Measurements from ENCODE around the gene TBX4. TPM values are rescaled to one million over a fixed set of nuclear protein-coding genes. Genes with fewer than 3 reads are reported as not detected.
"Not testable (repeated sequence)": the region's sequence is repeated elsewhere in the genome, so short reads cannot be mapped to it uniquely, and the experiment has no call there.

Gene TBX4
- total RNA-seq, 1 experiment from 2014 or later, result 0.05 TPM

- no peaks in the 10 kb centered on the region for H3K9me3 ChIP-seq (replicated peaks)
- no peak overlapping the region for H3K4me3 ChIP-seq
- H3K4me1 ChIP-seq (replicated peaks), result no peaks in the 10 kb centered on the region
- no peaks in the 10 kb centered on the region for H3K36me3 ChIP-seq
- no peak overlapping the region for H3K27ac ChIP-seq
- no peak for DNase-seq (ENCODE audit: low read depth in 1 of 2, low spot score in 2 of 2)
- H3K27me3 ChIP-seq (replicated peaks), result no peaks in the 10 kb centered on the region
These were observed 62.3 kb downstream of the TBX4 start for GRCh38 chr17:61514491-61514890.

- Histone ChIP-seq H3K4me1 (replicated peaks) (no peaks in the 10 kb centered on the region), H3K27me3 (replicated peaks) (peaks cover 8% of the 10 kb centered on the region; the same call in 1 of the 2 replicates), H3K9me3 (replicated peaks) (no peaks in the 10 kb centered on the region), H3K36me3 (no peaks in the 10 kb centered on the region), H3K4me3 (no peak overlapping the region), H3K27ac (no peak overlapping the region)
- no peak for DNase-seq (ENCODE audit: low read depth in 1 of 2, low spot score in 2 of 2)
These were observed 65.0 kb downstream of the TBX4 start for GRCh38 chr17:61517265-61517664.

- Histone ChIP-seq H3K36me3 (no peaks in the 10 kb centered on the region), H3K4me1 (replicated peaks) (no peaks in the 10 kb centered on the region), H3K9me3 (replicated peaks) (no peaks in the 10 kb centered on the region), H3K27me3 (replicated peaks) (peaks cover 8% of the 10 kb centered on the region; the same call in 1 of the 2 replicates), H3K4me3 (no peak overlapping the region), H3K27ac (no peak overlapping the region)
- DNase-seq (ENCODE audit: low read depth in 1 of 2, low spot score in 2 of 2), result no peak
These were observed 65.8 kb downstream of the TBX4 start for GRCh38 chr17:61517843-61518606.

- H3K9me3 ChIP-seq (replicated peaks), result no peaks in the 10 kb centered on the region
- peaks cover 8% of the 10 kb centered on the region; the same call in 1 of the 2 replicates for H3K27me3 ChIP-seq (replicated peaks)
- DNase-seq (ENCODE audit: low read depth in 1 of 2, low spot score in 2 of 2), result no peak
- H3K27ac ChIP-seq, result no peak overlapping the region
- no peak overlapping the region for H3K4me3 ChIP-seq
- no peaks in the 10 kb centered on the region for H3K36me3 ChIP-seq
- no peaks in the 10 kb centered on the region for H3K4me1 ChIP-seq (replicated peaks)
These were observed 66.9 kb downstream of the TBX4 start for GRCh38 chr17:61519139-61519538.

GRCh38 chr17:61519754-61520440 lies 67.7 kb downstream of the TBX4 start:
- H3K27ac ChIP-seq, result no peak overlapping the region
- DNase-seq (ENCODE audit: low read depth in 1 of 2, low spot score in 2 of 2), result no peak
- peaks cover 12% of the 10 kb centered on the region for H3K27me3 ChIP-seq (replicated peaks)

GRCh38 chr17:61520897-61521296 lies 68.7 kb downstream of the TBX4 start:
- H3K9me3 ChIP-seq (replicated peaks), result no peaks in the 10 kb centered on the region
- no peak overlapping the region for H3K27ac ChIP-seq
- peaks cover 15% of the 10 kb centered on the region for H3K27me3 ChIP-seq (replicated peaks)
- H3K36me3 ChIP-seq, result no peaks in the 10 kb centered on the region
- no peak overlapping the region for H3K4me3 ChIP-seq
- no peak for DNase-seq (ENCODE audit: low read depth in 1 of 2, low spot score in 2 of 2)
- no peaks in the 10 kb centered on the region for H3K4me1 ChIP-seq (replicated peaks)

More at GRCh38 chr17:61519754-61520440, 67.7 kb downstream of the TBX4 start:
- Histone ChIP-seq H3K4me1 (replicated peaks) (no peaks in the 10 kb centered on the region), H3K36me3 (no peaks in the 10 kb centered on the region), H3K9me3 (replicated peaks) (no peaks in the 10 kb centered on the region), H3K4me3 (no peak overlapping the region)

- H3K9me3 ChIP-seq (replicated peaks), result no peaks in the 10 kb centered on the region
- no peak for DNase-seq (ENCODE audit: low read depth in 1 of 2, low spot score in 2 of 2)
- H3K27me3 ChIP-seq (replicated peaks), result peaks cover 26% of the 10 kb centered on the region
- H3K4me1 ChIP-seq (replicated peaks), result no peaks in the 10 kb centered on the region
- H3K27ac ChIP-seq, result no peak overlapping the region
- H3K36me3 ChIP-seq, result no peaks in the 10 kb centered on the region
- no peak overlapping the region for H3K4me3 ChIP-seq
These were observed 69.9 kb downstream of the TBX4 start for GRCh38 chr17:61522088-61522487.

- Histone ChIP-seq H3K36me3 (no peaks in the 10 kb centered on the region), H3K9me3 (replicated peaks) (no peaks in the 10 kb centered on the region), H3K27ac (no peak overlapping the region), H3K27me3 (replicated peaks) (peaks cover 26% of the 10 kb centered on the region), H3K4me3 (no peak overlapping the region), H3K4me1 (replicated peaks) (no peaks in the 10 kb centered on the region)
- DNase-seq (ENCODE audit: low read depth in 1 of 2, low spot score in 2 of 2), result no peak
These were observed 72.1 kb downstream of the TBX4 start for GRCh38 chr17:61524319-61524718.

- H3K4me3 ChIP-seq; H3K9me3 ChIP-seq (replicated peaks); H3K27ac ChIP-seq; H3K36me3 ChIP-seq; DNase-seq (ENCODE audit: low read depth in 1 of 2, low spot score in 2 of 2); H3K4me1 ChIP-seq (replicated peaks): not testable (repeated sequence)
- peaks cover 18% of the 10 kb centered on the region; the same call in 1 of the 2 replicates for H3K27me3 ChIP-seq (replicated peaks)
These were observed 75.2 kb downstream of the TBX4 start for GRCh38 chr17:61527441-61527840.

GRCh38 chr17:61528171-61528570 lies 75.9 kb downstream of the TBX4 start:
- no peaks in the 10 kb centered on the region for H3K9me3 ChIP-seq (replicated peaks)
- H3K27me3 ChIP-seq (replicated peaks), result peaks cover 18% of the 10 kb centered on the region; the same call in 1 of the 2 replicates
- H3K36me3 ChIP-seq, result no peaks in the 10 kb centered on the region
- H3K4me1 ChIP-seq (replicated peaks), result peaks cover 3% of the 10 kb centered on the region; the same call in 1 of the 2 replicates
- no peak for DNase-seq (ENCODE audit: low read depth in 1 of 2, low spot score in 2 of 2)
- no peak overlapping the region for H3K27ac ChIP-seq
- no peak overlapping the region for H3K4me3 ChIP-seq

GRCh38 chr17:61531223-61531622 lies 79.0 kb downstream of the TBX4 start:
- no peak overlapping the region for H3K4me3 ChIP-seq
- DNase-seq (ENCODE audit: low read depth in 1 of 2, low spot score in 2 of 2), result no peak
- H3K27me3 ChIP-seq (replicated peaks), result peaks cover 8% of the 10 kb centered on the region; the same call in 1 of the 2 replicates
- H3K36me3 ChIP-seq, result no peaks in the 10 kb centered on the region
- peaks cover 5% of the 10 kb centered on the region; the same call in 1 of the 2 replicates for H3K4me1 ChIP-seq (replicated peaks)
- H3K27ac ChIP-seq, result no peak overlapping the region
- H3K9me3 ChIP-seq (replicated peaks), result no peaks in the 10 kb centered on the region

- H3K27me3 ChIP-seq (replicated peaks), result no peaks in the 10 kb centered on the region
- H3K36me3 ChIP-seq, result no peaks in the 10 kb centered on the region
- no peak overlapping the region for H3K4me3 ChIP-seq
- H3K9me3 ChIP-seq (replicated peaks), result no peaks in the 10 kb centered on the region
- no peak overlapping the region for H3K27ac ChIP-seq
- H3K4me1 ChIP-seq (replicated peaks), result peaks cover 7% of the 10 kb centered on the region; the same call in 1 of the 2 replicates
- no peak for DNase-seq (ENCODE audit: low read depth in 1 of 2, low spot score in 2 of 2)
These were observed 80.6 kb downstream of the TBX4 start for GRCh38 chr17:61532826-61533225.

GRCh38 chr17:61533797-61534196 lies 81.6 kb downstream of the TBX4 start:
- DNase-seq (ENCODE audit: low read depth in 1 of 2, low spot score in 2 of 2), result no peak
- no peaks in the 10 kb centered on the region for H3K9me3 ChIP-seq (replicated peaks)

GRCh38 chr17:61534414-61534813 lies 82.2 kb downstream of the TBX4 start:
- no peak overlapping the region for H3K4me3 ChIP-seq
- no peaks in the 10 kb centered on the region for H3K36me3 ChIP-seq
- H3K9me3 ChIP-seq (replicated peaks), result no peaks in the 10 kb centered on the region
- no peak for DNase-seq (ENCODE audit: low read depth in 1 of 2, low spot score in 2 of 2)
- H3K27me3 ChIP-seq (replicated peaks), result no peaks in the 10 kb centered on the region
- H3K4me1 ChIP-seq (replicated peaks), result peaks cover 7% of the 10 kb centered on the region; the same call in 1 of the 2 replicates
- no peak overlapping the region for H3K27ac ChIP-seq

More at GRCh38 chr17:61533797-61534196, 81.6 kb downstream of the TBX4 start:
- Histone ChIP-seq H3K4me1 (replicated peaks) (peaks cover 7% of the 10 kb centered on the region; the same call in 1 of the 2 replicates), H3K36me3 (no peaks in the 10 kb centered on the region), H3K27ac (no peak overlapping the region), H3K27me3 (replicated peaks) (no peaks in the 10 kb centered on the region), H3K4me3 (no peak overlapping the region)

All from SJSA1 (cell line).